ENCODE measurements around the gene RASAL3.

The RASAL3 gene

GRCh38 chr19:15418579-15419412, 45.5 kb downstream of the RASAL3 start, which contains the start of gene AKAP8L:
TSS of gene AKAP8L (minus strand) at chr19:15418988. CDS start at chr19:15418923, 65 bp downstream.
- TF ChIP-seq CTCF (IDR thresholded peaks at IDR 0.05) = no peak

GRCh38 chr19:15418231-15418578, 46.1 kb downstream of the RASAL3 start:
- TF ChIP-seq CTCF (IDR thresholded peaks at IDR 0.05) = no peak

DNA sequence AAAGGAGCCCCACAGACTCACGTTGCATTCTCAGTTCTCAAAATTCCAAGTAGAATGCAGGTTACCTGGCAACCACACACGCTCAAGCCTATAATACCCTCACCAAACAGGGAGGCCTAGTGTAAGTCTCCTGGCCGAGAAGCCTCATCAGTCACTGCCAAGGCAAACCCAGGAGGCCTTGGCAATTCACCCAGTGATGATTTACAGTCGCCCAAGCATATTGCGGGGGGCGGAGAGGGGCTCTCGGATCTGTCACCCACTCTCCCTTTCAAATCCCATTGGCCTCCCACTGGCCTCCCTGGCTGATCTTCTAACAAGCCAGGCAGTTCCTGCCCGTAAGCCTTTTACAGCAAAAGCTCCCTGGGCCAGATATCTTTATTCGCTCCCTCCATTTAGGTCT, 46.6 kb downstream of the RASAL3 start:
- no peak for TF ChIP-seq CTCF (IDR thresholded peaks at IDR 0.05)

- no peak for TF ChIP-seq CTCF (IDR thresholded peaks at IDR 0.05)
Observed at GRCh38 chr19:15412832-15413231, 51.5 kb downstream of the RASAL3 start.

DNA sequence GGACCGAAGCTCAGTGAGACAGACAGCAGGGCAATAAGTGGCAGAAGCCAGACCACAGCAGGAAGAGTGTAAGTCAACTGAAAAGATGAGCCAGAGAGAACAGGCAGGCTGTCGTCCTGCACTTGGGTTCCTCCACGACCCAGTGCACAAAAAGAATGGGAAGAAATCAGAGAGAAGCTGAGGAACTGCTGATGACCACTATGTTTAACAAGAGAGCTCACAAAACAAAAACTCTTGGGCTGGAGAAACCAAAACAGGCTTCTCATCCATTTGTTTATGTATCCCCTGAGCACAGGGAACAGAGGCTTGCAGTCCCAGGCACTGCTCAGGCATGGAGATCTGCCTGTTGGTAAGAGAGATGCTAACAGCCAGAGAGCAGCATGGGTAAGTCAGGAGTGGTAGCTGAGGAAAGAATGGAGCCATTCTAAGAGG, 59.5 kb downstream of the RASAL3 start:
- TF ChIP-seq CTCF (IDR thresholded peaks at IDR 0.05) = no peak

- TF ChIP-seq CTCF (IDR thresholded peaks at IDR 0.05) = no peak
Observed at GRCh38 chr19:15404097-15404779, 60.1 kb downstream of the RASAL3 start.

DNA sequence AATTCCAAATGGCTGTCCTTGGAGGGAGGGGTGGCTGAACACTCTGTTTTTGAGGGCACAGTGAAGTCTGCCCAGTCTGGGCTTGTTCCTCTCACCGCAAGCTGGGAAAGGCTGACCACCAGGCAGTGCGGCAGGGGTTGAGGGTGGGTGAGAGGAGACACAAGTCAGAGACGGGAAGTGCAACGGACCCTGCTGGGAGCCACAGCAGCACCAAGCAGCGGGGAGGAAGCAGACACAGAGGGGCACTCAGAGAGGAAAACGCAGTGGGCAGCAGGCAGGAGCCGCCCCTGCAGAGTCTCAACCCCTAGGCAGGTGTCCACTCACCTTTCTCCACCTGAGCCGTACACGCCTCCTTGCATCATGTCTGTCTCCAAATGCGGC, 61.2 kb downstream of the RASAL3 start:
- TF ChIP-seq CTCF (IDR thresholded peaks at IDR 0.05) = no peak
